GM18502 (cell line): ENCODE results near the gene TCF7L2.
"Not testable (repeated sequence)": the region's sequence is repeated elsewhere in the genome, so short reads cannot be mapped to it uniquely, and the experiment has no call there.

Experiments
- ATAC-seq: cut with Tn5 transposase; IDR thresholded peaks from one replicate; pipeline ENCODE4 v1.9.1; 2021; ENCODE audit warnings: mild to moderate bottlenecking; ENCODE audit not compliant: unreplicated experiment, poor library complexity

Gene TCF7L2

GRCh38 chr10:113086282-113086681 lies 136.2 kb downstream of the TCF7L2 start:
- ATAC-seq: no peak

GRCh38 chr10:113087165-113088029 lies 137.3 kb downstream of the TCF7L2 start:
- no peak for ATAC-seq

DNA sequence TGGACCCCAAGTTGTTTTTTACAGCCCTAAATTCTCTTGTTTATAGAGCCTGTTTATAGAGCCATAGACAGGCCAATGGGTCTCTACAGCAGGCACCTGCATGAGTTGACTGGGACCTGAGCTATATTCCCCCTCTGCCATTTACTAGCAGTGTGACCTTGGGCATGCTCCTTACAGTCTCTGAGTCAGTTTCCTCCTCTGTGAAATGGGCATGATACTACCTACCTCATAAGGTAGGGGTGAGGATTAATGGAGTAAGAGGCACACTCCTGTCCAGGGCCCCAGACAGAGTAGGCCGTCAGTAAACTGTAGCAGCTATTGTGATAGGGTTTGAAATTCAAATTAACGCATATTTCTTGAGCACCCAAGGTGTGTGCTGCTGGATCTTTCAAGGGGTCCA lies 138.1 kb downstream of the TCF7L2 start:
- ATAC-seq: no peak

DNA sequence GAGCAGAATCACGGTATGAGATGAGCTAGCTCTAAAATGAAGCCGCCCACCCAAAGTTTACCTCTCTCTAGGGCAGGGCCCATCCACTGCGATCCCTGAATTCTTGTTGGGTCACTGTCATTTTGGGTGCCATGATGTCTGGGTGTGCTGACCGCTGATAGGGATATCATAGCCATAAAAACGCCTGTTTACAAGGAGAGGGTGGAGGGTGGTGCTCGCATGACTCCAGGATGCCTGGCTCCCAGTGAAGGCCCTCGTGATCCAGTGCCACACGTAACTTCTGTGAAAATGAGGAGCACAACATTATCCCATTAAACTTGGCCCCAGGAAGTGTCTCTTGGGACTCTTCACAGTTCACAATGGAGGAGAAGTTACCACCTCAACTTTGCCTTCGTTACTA lies 139.5 kb downstream of the TCF7L2 start:
- ATAC-seq: no peak

GRCh38 chr10:113091920-113092319 lies 141.9 kb downstream of the TCF7L2 start:
- ATAC-seq: no peak

DNA sequence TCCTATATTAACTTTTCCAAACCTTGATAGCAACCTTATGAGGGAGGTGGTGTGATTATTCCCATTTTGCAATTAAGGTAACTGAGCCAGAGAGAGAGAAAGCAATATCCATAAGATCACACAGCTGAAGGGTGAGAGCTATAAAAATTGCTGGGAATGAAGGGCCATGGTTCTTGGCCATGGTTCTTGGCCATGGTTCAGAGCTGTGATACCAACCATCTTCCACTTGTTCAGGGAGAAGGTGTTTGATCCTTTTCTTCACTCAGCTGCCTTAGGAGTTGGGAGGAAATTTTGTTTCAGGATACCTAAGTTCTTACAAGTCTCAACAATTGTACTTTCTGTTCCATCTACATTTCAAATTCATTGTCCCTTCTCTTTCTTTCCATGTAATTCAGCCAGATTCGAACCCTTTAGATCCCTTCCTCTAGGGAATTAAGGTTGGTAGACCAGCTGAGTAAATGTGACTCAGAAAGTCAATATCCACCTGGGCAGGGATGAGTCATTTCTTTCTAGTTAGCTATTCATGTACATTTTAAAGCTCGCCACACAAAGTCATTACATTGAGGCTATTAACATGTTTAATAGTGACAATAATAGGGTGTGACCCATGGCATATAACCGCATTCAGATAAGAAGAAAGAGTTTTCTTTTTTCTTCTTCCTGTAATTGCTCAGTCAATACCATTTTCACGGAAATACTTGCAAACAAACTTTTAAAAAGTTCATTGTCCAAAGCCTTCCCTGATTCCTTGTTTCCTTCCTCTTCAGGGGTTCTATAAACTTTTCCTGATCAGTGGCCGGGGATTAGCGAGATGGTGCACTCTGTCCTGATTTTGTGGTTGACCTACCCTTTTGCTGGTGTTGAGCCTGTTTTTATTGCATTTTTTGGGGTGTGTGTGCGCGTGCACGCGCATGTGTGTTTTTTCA lies 143.4 kb downstream of the TCF7L2 start:
- ATAC-seq: peak; percentile 65

GRCh38 chr10:113094114-113094486 lies 144.1 kb downstream of the TCF7L2 start:
- ATAC-seq: peak; percentile 80

DNA sequence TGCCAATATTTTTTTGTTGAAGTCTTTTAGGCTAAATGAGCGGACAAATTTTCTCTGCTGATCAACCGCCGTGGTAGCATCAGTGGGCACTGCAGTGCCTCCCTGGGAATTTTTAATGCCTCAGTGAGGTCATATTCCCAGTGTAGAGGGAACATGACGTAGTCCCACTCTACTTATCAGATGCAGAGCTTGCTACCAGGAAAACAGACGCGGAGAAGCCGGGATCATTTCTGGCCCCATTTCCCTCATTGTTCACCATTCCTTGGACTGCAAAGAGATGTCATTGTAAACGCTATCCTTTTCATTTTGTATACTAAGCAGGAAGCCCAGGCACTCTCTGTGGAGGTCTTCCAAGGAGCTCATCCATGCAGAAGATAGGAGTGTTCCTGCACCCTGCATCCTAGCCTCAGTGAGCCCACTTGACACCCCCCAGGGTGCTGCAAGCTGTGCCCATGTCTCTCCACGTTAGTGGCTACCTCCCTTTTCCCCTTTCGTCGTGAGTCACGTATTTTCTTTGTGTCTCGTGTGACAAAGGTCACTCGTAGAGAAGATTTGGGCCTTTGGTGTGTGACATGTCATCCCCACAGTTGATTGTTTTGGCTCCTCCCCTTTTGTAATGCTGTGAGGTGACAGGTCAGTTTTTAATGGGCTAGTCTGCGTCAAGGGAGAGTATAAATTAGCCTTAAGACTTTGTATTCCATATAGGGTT lies 145.5 kb downstream of the TCF7L2 start:
- ATAC-seq: no peak

DNA sequence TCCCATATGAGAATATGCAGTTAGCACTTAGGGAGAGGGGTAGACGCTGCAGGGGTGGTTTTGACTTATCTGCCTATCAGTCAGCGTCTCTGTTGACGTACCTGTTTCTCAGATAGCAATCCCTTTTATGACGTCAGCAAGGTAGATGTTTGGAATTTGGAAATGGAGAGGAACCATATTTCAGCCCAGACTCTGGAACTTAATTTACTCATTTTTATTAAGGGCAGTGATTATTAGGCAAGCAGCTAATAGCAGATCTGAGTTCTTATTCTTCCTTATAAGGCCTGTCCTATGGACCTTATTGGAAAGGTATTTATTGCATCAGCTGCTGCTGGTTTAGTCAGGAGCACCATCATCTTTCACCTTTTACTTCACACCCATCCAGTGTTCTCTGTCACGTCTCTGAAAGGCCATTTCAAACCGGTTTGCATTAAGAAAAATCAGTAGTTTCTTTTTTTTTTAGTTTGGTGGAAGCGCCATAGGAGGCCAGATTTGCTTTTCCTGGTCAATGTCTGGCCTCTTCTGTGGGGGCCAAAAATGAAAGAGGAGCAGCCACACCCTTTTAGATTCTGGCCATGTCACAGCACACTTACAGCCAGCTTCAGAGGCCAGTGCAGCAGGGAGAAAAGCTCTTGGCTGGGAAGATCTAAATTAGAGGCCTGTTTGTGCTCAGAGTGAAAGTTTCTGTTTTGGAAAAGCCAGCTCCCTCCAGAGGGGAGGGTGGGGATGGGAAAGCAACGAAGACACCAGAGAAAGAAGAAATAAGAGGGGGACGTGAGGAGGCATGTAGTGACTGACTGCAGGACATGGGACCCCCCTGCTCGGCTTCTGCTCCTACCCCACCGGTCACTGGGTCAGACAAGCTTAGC lies 146.3 kb downstream of the TCF7L2 start:
- no peak for ATAC-seq

DNA sequence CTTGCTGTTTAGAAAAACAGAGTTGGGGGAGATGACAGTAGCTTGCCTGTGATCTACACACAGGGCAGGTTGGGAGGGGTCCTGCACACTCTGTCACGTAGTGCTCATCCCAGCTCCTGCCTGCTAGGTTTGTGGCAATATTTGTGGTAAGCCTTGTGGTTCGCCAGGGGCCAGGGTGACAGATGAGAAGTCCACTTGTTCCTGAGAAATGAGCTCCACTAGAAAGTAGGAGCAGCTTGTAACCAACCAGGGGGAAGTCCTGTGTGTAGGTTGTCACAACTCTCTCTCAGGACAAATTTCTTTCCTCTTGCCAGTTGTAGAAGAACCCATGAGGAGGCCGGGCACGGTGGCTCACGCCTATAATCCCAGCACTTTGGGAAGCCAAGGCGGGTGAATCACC lies 147.0 kb downstream of the TCF7L2 start:
- no peak for ATAC-seq

DNA sequence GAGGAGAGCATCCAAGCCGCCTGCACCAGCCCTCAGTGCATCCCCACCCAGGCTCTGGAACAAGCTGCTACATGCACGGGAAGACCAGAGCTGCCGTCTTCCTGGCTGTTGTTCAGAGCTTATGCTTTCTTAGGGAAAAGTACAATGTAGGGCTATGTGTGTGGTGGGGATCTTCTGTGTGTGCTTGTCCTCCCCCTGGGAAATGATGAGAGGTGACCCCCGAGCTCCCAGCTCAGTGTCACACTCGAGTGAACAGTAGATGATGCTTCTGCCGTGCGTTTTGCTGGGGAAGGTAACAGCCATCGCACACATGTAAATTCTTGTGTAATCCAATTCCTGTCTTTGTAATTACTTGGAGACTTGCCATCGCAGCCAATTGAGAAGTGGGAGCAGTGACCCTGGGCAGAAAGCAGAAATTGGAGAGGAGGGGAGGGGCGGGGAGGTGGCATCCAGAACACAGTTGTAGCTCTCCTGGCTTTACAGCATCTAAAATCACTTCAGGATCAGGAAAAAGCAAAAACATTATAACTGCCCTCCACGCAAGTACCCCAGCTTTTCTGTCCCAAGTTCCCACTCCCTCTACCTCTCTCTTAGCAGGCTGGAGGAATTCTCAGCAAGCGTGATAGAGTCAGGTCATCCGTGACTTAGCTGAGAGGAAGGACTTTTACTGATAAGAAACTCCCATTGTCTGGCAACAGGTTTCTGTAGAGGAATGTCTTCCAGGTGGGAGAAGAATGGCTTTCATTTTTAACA lies 149.6 kb downstream of the TCF7L2 start:
- no peak for ATAC-seq

- no peak for ATAC-seq
These were observed 150.2 kb downstream of the TCF7L2 start for GRCh38 chr10:113100281-113100680.

- ATAC-seq: no peak
These were observed 153.2 kb downstream of the TCF7L2 start for GRCh38 chr10:113103131-113103840.

DNA sequence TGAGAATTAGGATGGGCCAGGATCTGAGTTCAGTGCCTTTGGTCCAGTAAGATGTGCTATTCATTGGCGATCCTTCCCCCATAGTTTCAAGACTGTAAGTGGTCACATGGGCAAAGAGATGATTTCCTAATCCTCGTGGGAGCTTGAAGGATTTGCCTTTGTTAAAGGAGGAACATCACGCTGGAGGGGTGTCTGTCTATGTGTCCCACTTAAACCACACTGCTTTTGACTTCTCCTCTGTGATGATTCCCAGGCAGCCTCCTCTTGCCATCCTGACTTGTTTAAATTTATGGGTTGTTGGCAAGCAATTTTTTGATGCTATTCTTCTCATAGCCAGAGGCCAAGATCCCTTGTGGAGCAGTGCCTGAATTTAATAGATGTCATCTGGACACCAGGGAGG lies 154.0 kb downstream of the TCF7L2 start:
- no peak for ATAC-seq

- no peak for ATAC-seq
These were observed 158.3 kb downstream of the TCF7L2 start for GRCh38 chr10:113108194-113108835.

DNA sequence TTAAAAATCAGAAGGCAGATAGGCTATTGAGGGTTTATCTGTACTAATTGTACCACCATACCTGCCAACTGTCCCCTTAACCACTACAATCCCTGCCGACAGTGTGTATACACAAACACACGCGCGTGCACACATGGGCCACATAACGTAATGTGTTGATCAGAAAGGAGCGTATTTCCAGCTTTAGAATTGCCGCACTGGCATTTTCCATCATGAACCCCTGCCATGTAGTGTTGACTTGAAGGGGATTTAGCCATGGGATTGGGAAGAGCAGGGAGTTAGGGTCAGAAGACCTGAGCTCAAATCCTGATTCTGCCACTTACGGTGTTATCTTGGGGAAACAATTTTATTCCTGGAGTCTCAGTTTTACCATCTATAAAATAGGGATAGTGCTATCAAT lies 158.9 kb downstream of the TCF7L2 start:
- no peak for ATAC-seq

GRCh38 chr10:113109482-113109881 lies 159.4 kb downstream of the TCF7L2 start:
- not testable (repeated sequence) for ATAC-seq

GRCh38 chr10:113111260-113111659 lies 161.2 kb downstream of the TCF7L2 start:
- ATAC-seq: no peak
